HPDE6-E6E7 (cell line): ENCODE data around the gene GPX2.
"Not testable (repeated sequence)": the region's sequence is repeated elsewhere in the genome, so short reads cannot be mapped to it uniquely, and the experiment has no call there.

Experiments used
- DNase-seq: peaks from one replicate; pipeline ENCODE4 v3.0.0; 2011; ENCODE audit warnings: missing footprints; ENCODE audit errors: extremely low spot score

GPX2 gene

GRCh38 chr14:64914237-64915028, 28.1 kb downstream of the GPX2 start, which contains the start of gene CHURC1:
TSS of gene CHURC1 (plus strand) at chr14:64914455. CDS start at chr14:64914496, 41 bp downstream.
- DNase-seq = peak; percentile 98

- not testable (repeated sequence) for DNase-seq
These were observed 29.1 kb downstream of the GPX2 start for GRCh38 chr14:64913477-64913876.

- DNase-seq = no peak
These were observed 30.3 kb downstream of the GPX2 start for GRCh38 chr14:64912261-64912660.

GRCh38 chr14:64910847-64911495, 31.6 kb downstream of the GPX2 start:
- DNase-seq = peak; percentile 19

- no peak for DNase-seq
These were observed 36.5 kb downstream of the GPX2 start for GRCh38 chr14:64906022-64906421.

GRCh38 chr14:64899958-64900357, 42.6 kb downstream of the GPX2 start:
- DNase-seq = no peak

GRCh38 chr14:64891839-64892375, 50.6 kb downstream of the GPX2 start:
- no peak for DNase-seq

GRCh38 chr14:64891173-64891838, 51.2 kb downstream of the GPX2 start:
- no peak for DNase-seq

- DNase-seq = no peak
These were observed 53.2 kb downstream of the GPX2 start for GRCh38 chr14:64889352-64889751.
